OCI-LY1 (cell line): ENCODE measurements around the gene ABCC4.

Experiments
- H2AFZ ChIP-seq: fragments of 200-600 bp; sonication (generic), shearing (Covaris generic); 2 replicates; pipeline ENCODE4 v1.6.0; 2014; ENCODE audit warnings: antibody characterized with exemption, mild to moderate bottlenecking, low read length
- H3F3A ChIP-seq: fragments of 200-600 bp; sonication (generic), shearing (Covaris generic); 2 replicates; pipeline ENCODE4 v1.6.0; 2014; ENCODE audit warnings: mild to moderate bottlenecking, antibody characterized with exemption, low read length, moderate library complexity; ENCODE audit not compliant: insufficient read depth
- H3K27ac ChIP-seq: fragments of 200-600 bp; sonication (generic); 2 replicates; pipeline ENCODE4 v1.5.1; 2014; ENCODE audit warnings: low read length, mixed run types, mild to moderate bottlenecking, low read depth; ENCODE audit not compliant: poor library complexity, severe bottlenecking
- H3K27me3 ChIP-seq: fragments of 200-600 bp; sonication (generic); 2 replicates; pipeline ENCODE4 v1.6.0; 2014; ENCODE audit warnings: antibody characterized with exemption, mild to moderate bottlenecking, low read length, moderate library complexity; ENCODE audit not compliant: insufficient read depth
- H3K36me3 ChIP-seq: fragments of 200-600 bp; sonication (generic); 2 replicates; pipeline ENCODE4 v1.6.1; 2014; ENCODE audit warnings: mild to moderate bottlenecking, antibody characterized with exemption, low read length, moderate library complexity, mixed read lengths; ENCODE audit not compliant: insufficient read depth
- H3K4me1 ChIP-seq: fragments of 200-600 bp; sonication (generic); 2 replicates; pipeline ENCODE4 v1.5.1; 2014; ENCODE audit warnings: mild to moderate bottlenecking, low read length, moderate library complexity; ENCODE audit not compliant: insufficient read depth, severe bottlenecking
- H3K4me2 ChIP-seq: fragments of 200-600 bp; sonication (generic), shearing (Covaris generic); 2 replicates; pipeline ENCODE4 v1.6.1; 2014; ENCODE audit warnings: low read length
- H3K4me3 ChIP-seq: fragments of 200-600 bp; sonication (generic); 2 replicates; pipeline ENCODE4 v1.5.1; 2014; ENCODE audit warnings: low read length, low read depth, mild to moderate bottlenecking, mixed read lengths; ENCODE audit not compliant: poor library complexity, severe bottlenecking
- H3K79me2 ChIP-seq: fragments of 200-600 bp; shearing (Covaris generic); 2 replicates; pipeline ENCODE4 v1.6.1; 2016; ENCODE audit warnings: mixed run types, low read length, mixed read lengths; ENCODE audit not compliant: insufficient read depth
- H3K9ac ChIP-seq: fragments of 200-600 bp; sonication (generic), shearing (Covaris generic); 2 replicates; pipeline ENCODE4 v1.6.1; 2014; ENCODE audit warnings: mild to moderate bottlenecking, low read length, mixed read lengths
- H3K9me2 ChIP-seq: fragments of 200-600 bp; sonication (generic), shearing (Covaris generic); 2 replicates; pipeline ENCODE4 v1.6.1; 2014; ENCODE audit warnings: low read depth, mild to moderate bottlenecking, low read length, mixed read lengths
- H3K9me3 ChIP-seq: fragments of 200-600 bp; shearing (Covaris generic); 2 replicates; pipeline ENCODE4 v1.6.1; 2014; ENCODE audit warnings: low read length, mixed read lengths
- H4K20me1 ChIP-seq: fragments of 200-600 bp; sonication (generic), shearing (Covaris generic); 2 replicates; pipeline ENCODE4 v1.6.0; 2016; ENCODE audit warnings: mild to moderate bottlenecking, low read length; ENCODE audit not compliant: insufficient read depth
- EZH2 ChIP-seq: fragments of 200-600 bp; sonication (generic), shearing (Covaris generic); IDR thresholded peaks from 2 replicates; pipeline ENCODE4 v1.8.0; 2017; ENCODE audit warnings: borderline replicate concordance, mixed run types, mild to moderate bottlenecking, antibody characterized with exemption, low read length, moderate library complexity, mixed read lengths
- TF ChIP-seq, protein P1 (sequence below): fragments of 200-600 bp; sonication (generic), shearing (Covaris generic); IDR thresholded peaks from 2 replicates; pipeline ENCODE4 v1.5.1; 2017; ENCODE audit warnings: mild to moderate bottlenecking, antibody characterized with exemption, low read length, moderate library complexity, mixed read lengths

ABCC4 gene

DNA sequence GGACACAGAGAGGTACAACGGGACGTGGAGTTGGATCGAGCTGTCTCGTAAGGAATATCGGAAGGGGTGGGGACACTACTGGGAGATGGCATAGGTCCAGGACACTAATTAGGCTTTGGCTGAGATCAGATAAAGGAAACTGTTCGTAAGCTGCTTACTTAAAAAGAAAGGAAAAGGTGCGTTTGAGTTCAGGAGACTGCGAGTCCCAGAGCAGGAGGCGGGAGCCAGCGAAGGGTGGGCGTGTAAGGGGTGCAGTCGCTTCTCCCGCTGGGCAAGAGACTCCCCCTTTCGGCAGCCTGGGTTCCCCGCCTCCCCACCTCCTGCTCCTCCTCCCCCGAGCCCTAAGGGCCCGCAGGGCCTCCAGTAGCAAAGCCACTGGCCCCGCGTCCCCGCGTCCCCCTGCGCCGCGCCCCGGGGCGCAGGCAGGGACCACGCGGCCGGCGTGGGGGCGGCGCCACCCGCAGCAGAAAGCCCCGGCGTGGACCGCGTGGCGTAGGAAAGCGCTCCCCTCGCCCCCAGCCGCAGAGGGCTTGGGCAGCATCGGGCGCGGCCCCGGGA is 547 bp downstream of the ABCC4 start:
- Histone ChIP-seq H3K9ac (peak overlapping the region; percentile 92), H3K79me2 (peaks cover 19% of the 10 kb centered on the region), H3K4me1 (peaks cover 28% of the 10 kb centered on the region), H3K4me2 (peak overlapping the region; percentile 98), H4K20me1 (no peaks in the 10 kb centered on the region), H3F3A (no peaks in the 10 kb centered on the region), H2AFZ (no peak overlapping the region), H3K36me3 (no peaks in the 10 kb centered on the region; the same call in 1 of the 2 replicates), H3K27me3 (no peaks in the 10 kb centered on the region), H3K4me3 (peak overlapping the region; percentile 92), H3K27ac (peak overlapping the region; percentile 0), H3K9me2 (no peaks in the 10 kb centered on the region), H3K9me3 (no peaks in the 10 kb centered on the region)
- TF ChIP-seq, protein P1, sequence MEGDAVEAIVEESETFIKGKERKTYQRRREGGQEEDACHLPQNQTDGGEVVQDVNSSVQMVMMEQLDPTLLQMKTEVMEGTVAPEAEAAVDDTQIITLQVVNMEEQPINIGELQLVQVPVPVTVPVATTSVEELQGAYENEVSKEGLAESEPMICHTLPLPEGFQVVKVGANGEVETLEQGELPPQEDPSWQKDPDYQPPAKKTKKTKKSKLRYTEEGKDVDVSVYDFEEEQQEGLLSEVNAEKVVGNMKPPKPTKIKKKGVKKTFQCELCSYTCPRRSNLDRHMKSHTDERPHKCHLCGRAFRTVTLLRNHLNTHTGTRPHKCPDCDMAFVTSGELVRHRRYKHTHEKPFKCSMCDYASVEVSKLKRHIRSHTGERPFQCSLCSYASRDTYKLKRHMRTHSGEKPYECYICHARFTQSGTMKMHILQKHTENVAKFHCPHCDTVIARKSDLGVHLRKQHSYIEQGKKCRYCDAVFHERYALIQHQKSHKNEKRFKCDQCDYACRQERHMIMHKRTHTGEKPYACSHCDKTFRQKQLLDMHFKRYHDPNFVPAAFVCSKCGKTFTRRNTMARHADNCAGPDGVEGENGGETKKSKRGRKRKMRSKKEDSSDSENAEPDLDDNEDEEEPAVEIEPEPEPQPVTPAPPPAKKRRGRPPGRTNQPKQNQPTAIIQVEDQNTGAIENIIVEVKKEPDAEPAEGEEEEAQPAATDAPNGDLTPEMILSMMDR = peak; percentile 39; the same call in 1 of the 2 replicates
- no peak for TF ChIP-seq EZH2

DNA sequence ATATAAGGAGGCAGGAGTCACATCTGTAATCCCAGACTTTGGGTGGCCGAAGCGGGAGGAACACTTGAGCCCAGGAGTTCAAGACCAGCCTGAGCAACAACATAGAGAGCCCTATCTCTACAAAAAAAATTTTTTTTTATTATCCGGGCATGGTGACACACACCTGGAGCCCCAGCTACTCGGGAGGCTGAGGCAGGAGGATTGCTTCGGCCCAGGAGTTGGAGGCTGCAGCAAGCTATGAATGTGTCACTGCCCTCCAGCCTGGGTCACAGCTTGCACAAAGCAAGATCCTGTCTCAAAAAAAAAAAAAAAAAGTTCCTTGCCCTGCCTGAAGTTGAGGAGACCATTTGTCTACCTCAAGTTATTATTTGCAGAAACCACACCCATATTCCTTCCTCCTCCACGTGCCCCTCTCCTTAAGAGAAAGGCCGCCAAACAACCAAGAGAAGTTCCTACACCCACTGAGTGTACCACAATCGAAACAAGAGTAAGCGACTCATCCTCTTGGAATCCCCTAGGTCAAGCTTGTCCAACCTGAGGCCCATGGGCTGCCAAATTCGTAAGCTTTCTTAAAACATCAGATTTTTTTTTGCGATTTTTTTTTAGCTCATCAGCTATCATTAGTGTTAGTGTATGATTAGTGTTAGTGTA is 2.2 kb downstream of the ABCC4 start:
- Histone ChIP-seq H3K4me2 (peak overlapping the region; percentile 98), H3K9ac (no peak overlapping the region), H3K4me3 (no peak overlapping the region)

DNA sequence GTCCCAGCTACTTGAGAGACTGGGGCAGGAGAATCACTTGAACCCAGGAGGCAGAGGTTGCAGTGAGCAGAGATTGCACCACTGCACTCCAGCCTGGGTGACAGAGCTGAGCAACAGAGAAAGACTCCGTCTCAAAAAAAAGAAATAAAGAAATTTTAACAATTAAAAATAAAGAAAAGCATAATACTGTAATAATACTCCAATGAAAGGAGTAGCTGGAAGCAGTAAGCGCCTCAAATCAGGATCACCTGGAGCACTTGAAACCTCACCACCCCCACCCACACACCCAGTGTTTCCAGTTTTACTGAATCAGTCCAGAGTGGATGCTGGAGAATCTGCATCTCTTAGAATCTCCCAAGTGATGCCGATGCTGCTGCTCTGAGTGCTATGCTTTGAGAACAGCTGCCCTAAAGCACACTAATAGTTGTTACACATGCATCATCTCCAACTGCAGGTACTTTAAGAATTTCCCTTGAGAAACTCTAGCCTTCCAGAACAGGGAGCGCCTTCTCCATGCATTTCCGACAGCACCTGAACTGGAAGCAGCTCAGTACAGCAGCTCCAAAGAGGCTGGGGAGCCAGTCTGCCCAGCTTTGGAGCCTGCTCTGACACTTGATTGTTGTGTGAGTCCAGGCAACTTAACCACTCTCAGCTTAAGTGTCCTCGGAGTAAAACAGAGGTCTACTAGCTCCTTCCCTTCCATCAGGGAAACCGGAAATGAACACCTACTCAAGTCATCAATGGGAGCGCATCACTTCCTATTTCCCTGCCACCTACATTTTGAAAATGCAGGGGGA is 2.9 kb downstream of the ABCC4 start:
- H3K9ac ChIP-seq = no peak overlapping the region
- H3K4me1 ChIP-seq = peaks cover 28% of the 10 kb centered on the region
- TF ChIP-seq, protein P1 = no peak
- TF ChIP-seq EZH2 = no peak
- H3K9me2 ChIP-seq = no peaks in the 10 kb centered on the region
- H4K20me1 ChIP-seq = no peaks in the 10 kb centered on the region
- no peak overlapping the region for H3K4me2 ChIP-seq
- no peaks in the 10 kb centered on the region for H3F3A ChIP-seq
- peaks cover 19% of the 10 kb centered on the region for H3K79me2 ChIP-seq
- H3K36me3 ChIP-seq = no peaks in the 10 kb centered on the region; the same call in 1 of the 2 replicates
- no peak overlapping the region for H3K27ac ChIP-seq
- H2AFZ ChIP-seq = no peak overlapping the region
- H3K9me3 ChIP-seq = no peaks in the 10 kb centered on the region
- no peaks in the 10 kb centered on the region for H3K27me3 ChIP-seq
- no peak overlapping the region for H3K4me3 ChIP-seq

More for the DNA sequence above, 2.2 kb downstream of the ABCC4 start:
- H3F3A ChIP-seq = no peaks in the 10 kb centered on the region
- no peak overlapping the region for H2AFZ ChIP-seq
- H3K36me3 ChIP-seq = no peaks in the 10 kb centered on the region; the same call in 1 of the 2 replicates
- H3K27ac ChIP-seq = no peak overlapping the region
- H4K20me1 ChIP-seq = no peaks in the 10 kb centered on the region
- H3K4me1 ChIP-seq = peaks cover 28% of the 10 kb centered on the region
- TF ChIP-seq, protein P1 = no peak
- no peak for TF ChIP-seq EZH2
- H3K27me3 ChIP-seq = no peaks in the 10 kb centered on the region
- H3K9me2 ChIP-seq = no peaks in the 10 kb centered on the region
- H3K79me2 ChIP-seq = peaks cover 19% of the 10 kb centered on the region
- H3K9me3 ChIP-seq = no peaks in the 10 kb centered on the region
